ENCODE measurements around the gene HTRA3.

HTRA3 gene

DNA sequence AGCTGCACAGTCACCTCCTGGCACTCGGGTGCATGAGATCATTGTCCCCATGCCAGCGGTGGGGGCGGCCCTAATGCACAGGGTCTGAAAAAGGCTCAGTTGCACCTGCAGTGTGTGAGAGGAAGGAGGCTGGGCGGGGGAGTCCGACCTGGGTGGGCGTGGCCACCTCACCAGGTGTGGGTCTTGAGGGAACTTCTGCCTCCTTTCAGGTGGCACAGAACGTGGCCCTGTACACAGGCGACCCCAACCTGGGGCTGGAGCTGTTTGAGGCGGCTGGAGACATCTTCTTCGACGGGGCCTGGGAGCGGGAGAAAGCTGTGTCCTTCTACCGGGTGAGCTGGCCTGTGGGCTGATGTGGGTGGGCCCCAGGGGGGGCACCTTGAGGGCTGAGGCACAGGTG lies 34.3 kb upstream of the HTRA3 start:
- DNase-seq: peak; percentile 89

DNA sequence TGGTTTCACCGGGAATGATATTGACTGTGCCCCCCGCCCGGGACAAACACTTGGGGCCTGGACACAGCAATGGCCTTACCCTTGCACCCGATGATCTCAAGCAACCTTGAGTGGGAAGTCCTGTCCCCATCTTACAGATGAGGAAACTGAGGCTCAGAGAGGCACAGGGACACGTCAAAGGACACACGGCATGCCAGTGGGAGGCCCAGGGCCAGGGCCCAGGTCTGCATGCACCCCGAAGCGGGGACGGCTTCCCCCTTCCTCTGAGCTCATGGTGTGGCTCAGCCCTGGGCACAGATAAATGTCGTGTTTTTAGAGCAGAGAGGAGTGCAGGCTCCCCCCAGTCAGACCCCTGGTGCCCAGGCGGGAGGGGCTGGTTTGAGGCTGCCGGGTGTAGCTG lies 33.9 kb upstream of the HTRA3 start:
- no peak for DNase-seq

DNA sequence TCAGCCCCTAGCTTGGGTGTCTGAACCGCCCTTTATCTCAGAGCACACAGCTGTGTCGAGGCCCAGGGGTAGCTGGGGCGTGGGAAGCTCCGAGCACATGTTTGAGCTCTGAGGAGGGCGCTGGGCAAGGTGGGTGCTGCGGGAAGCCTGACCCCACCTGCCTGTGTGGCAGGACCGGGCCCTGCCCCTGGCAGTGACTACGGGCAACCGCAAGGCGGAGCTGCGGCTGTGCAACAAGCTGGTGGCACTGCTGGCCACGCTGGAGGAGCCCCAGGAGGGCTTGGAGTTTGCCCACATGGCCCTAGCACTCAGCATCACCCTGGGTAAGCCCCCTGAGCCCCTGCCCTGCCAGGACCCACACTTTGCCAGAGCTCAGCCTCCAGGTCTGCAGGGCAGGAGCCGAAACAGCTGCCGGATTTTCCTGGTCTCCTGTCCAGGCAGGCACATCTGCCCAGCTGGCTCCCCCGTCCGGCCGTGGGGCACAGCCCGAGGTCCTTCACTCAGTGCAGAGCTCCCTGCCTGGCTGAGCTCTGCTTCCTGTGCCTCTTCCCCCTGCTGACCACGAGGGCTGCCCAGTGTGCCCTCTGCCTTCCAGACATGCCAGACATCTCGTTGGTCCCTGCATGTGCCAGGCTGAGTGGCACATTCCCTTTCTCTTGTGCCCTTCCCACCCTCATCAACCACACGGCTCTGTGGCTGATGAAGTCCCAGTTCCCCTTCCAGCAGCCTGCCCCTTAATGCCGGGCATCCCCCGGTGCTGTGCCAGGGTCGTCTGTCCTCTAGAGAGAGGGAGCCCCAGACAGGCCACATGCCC lies 33.2 kb upstream of the HTRA3 start:
- no peak for DNase-seq

DNA sequence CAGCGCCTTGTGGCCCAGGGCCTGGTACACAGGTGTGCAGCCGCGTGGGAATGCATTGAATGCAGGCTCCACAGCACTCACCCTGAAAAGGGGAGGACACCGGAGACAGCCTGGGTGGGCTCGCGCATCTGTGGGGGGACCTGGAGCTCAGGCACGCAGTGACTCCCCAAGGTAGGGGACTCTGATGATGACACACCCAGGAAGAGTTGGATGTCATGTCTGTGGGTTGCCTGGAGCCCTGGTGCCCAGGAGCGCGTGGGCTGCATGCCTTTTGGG lies 32.7 kb upstream of the HTRA3 start:
- peak; percentile 26 for DNase-seq

DNA sequence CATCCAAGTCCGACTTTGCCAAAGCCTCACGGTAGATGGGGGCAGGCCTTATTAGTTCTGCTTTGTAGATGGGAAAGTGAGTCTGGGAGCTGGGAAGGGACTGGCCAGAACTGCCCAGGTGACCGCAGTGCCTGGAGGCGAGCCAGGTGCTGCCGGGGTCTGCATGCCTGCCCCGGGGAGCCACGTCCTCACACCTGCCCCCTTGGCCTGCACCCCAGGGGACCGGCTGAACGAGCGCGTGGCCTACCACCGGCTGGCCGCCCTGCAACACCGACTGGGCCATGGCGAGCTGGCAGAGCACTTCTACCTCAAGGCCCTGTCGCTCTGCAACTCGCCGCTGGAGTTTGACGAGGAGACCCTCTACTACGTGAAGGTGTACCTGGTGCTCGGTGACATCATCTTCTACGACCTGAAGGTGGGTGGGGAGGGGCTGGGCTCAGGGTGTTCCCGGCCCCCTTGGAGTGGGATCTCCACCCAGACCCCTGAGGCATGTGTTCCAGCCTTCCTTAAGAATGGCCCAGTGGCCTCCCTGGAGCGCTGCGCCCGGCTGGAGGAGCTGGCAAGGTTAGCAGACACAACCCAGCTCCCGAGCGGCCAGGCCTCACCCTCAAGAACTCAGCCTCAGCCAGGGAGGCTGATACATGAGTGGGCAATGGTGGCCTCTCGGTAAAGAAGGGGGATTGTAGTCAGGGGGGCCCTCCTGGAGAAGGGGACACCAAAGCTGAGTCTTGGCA lies 32.1 kb upstream of the HTRA3 start:
- no peak for DNase-seq

DNA sequence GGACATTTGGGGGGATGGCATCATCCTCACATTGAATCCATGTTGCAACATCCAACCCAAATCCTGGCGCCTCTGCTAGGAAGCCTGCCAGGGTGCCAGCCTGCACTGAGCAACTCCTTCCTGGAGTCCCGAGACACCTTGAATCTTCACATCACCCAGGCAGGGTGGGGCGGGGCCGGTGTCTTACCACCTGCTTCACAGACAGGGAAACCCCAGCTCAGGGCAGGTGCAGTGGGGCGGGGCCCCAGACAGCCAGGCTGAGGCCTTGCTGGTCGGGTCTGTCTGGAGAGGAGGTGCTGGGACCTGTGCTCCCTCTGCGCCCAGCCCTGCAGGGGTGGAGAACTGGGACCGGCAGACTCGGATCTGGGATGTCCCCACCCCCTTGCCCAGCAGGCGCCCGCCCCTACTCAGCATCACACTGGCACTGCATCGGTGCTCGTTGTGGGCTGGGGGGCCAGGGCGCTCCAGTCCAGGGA lies 31.5 kb upstream of the HTRA3 start:
- DNase-seq: peak; percentile 89

DNA sequence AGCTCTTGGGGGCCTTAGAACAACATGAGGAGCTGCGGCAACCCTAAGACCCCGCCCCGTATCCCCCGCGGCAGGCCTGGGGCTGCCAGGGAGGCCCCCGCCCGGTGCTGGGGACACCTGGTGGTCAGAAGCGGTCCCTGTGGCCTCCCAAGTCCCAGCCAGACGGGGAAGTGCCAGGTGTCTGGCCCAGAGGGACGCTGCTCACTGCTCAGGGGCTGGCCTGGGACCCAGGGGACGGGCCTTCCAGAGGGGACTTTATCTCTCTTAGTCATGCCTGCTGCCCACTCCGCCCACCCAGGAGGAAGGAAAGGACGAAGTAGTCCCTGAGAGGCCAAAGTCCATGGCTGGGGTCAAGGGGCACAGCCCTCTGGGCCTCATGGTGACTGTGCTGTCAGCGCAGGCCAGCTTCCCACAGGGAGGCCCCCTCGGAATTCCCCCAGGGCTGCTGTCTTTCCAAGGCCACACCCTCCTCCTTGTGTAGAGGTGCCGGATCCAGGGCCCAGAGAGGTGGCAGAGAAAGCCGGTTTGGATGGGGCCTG lies 31.0 kb upstream of the HTRA3 start:
- DNase-seq: peak; percentile 40

DNA sequence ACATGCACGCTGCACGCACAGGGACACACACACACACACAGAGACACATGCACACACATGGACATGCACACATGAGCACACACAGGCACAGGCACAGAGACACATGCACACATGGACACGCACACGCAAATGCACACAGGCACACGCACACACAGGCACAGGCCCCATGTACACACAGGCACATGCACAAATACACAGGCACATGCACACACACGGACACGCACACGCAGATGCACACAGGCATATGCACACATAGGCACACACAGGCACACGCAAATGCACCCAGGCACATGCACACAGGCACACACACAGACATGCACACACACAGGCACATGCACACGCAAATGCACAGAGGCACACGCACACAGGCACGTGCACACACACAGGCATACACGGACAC lies 30.3 kb upstream of the HTRA3 start:
- DNase-seq: no peak

DNA sequence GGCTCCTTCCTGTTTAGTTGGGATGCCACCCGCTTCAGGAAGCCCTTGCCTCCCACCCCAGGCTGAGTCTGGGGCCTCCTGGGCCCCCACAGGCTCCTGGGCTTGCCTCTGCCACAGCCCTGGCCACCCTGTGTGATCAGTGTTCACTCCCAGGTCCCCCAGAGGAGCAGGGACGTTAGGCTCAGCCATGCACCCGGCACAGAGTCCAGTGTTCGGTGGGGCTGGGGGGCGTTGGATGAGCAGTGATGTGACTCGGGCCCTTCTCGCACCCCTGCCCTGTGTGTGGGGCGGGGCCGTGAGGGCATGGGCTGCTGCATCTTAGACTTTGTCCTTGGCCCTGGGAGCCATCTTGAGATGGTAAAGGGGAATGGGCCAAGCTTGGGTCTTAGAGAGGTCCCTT lies 29.9 kb upstream of the HTRA3 start:
- DNase-seq: no peak

DNA sequence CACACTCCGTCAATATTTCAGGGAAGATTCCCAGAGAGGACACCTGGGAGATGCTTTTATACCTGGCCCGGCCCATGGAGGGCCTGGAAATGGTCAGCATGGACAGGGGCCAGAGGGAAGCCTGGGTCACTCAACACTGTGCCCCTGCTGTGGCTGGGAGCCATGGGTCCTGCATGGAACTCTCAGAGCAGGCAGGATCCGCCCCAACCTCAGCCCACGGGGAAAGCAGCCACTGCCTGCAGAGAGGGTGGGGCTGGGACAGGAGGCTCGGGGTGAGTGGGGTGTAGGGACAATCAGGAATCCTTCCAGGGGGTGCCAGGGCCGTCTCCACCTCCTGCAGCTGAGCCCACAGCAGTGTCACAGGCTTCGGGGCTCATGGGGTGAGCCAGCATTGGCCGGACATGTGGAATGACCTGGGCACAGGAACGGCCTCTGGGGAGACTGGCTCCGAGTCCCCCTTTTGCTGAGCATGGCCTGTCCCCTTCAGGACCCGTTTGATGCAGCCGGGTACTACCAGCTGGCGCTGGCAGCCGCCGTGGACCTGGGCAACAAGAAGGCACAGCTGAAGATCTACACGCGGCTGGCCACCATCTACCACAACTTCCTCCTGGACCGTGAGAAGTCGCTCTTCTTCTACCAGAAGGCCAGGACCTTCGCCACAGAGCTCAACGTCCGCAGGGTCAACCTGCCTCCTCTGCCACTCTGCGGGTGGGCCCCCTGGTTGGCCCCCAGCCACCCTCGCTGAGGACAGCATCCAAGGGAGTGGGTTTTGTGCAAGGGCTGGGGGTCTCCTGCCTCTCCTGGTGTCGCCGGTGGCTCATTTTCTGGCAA lies 29.1 kb upstream of the HTRA3 start:
- DNase-seq: no peak

DNA sequence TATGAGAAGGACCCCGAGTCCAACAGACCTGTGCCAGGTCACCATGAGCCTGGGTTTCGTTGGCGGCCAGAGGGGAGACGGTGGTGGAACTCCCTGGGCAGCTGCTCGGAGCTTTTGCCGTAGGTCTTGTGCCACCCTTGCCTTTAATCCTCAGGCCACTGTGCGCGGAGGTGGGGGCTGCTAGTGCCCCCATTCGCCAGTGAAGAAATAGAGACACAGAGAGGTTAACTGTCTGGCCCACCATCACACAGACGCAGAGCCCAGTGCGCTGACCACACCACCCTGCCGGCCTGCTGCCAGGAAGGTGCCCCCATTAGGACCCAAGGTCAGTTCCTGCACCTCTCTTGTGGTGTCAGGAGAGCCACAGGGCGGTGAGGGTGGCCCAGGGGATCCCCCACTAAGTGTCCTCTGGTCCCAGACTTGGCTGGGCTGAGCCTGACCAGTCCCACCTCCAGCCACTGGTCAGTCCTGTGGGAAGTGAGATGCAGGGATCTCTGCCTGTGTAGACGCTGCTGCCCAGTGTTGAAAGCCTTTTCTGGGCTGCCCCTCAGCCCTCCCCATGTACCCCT lies 28.3 kb upstream of the HTRA3 start:
- DNase-seq: no peak

DNA sequence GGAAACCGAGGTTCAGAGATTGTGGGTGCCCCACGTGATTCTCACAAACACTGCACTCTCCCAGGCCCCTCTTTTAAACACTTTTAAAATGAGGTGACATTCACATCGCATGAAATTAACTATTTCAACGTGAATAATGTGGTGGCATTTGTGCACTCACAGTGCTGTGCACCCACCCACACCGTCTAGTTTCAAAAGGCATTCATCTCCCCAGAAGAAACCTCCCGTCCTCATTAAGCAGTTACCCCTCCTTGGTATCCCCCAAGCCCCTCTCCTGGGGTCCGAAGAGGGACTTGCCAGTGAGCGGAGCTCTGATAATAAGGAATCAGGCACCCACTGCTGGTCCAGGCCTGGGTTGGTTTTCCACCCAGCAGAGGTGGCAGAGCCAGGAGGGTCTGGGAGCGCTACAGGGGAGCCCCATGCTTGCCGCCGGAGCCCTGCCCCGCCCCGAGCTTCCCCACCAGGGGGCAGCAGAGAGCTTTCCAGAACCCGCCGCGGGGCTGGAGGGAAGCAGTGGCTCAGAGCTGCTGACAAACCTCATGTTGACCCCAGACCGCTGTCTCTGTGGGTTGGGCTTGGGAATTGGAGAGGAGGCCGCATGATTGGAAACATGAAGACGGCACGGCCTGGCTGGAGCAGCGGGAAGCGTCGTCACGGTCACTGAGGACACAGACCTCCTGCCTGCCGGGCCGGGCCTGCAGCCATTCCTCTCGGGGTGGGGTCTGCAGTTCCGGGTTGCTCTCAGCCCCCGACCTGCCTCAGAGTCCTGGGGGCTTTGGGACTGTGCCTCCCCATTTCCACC lies 27.5 kb upstream of the HTRA3 start:
- peak; percentile 69 for DNase-seq

DNA sequence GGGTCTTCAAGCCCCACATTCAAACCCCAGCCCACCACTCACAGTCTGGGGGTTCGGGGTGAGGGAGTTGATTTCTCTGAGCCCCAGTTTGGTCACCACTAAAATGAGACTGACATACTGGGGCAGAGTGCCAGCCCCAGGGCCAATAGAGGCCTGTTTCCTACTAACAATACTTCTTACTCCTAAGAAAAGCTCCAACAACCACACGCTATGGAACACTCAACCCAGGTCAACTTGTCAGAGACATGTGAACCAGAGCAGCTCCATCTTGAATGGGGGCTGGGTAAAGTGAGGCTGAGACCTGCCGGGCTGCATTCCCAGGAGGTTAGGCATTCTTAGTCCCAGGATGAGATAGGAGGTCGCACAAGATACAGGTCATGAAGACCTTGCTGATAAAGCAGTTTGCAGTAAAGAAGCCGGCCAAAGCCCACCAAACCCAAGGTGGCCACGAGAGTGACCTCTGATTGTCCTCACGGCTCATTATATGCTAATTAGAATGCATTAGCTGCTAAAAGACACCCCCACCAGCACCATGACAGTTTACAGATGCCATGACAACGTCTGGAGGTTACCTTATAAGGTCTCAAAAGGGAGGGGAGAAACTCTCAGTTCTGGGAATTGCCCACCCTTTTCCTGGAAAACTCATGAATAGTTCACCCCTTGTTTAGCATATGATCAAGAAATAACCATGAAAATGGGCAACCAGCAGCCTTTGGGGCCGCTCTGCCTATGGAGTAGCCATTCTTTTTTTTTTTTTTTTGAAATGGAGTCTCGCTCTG lies 26.6 kb upstream of the HTRA3 start:
- no peak for DNase-seq

DNA sequence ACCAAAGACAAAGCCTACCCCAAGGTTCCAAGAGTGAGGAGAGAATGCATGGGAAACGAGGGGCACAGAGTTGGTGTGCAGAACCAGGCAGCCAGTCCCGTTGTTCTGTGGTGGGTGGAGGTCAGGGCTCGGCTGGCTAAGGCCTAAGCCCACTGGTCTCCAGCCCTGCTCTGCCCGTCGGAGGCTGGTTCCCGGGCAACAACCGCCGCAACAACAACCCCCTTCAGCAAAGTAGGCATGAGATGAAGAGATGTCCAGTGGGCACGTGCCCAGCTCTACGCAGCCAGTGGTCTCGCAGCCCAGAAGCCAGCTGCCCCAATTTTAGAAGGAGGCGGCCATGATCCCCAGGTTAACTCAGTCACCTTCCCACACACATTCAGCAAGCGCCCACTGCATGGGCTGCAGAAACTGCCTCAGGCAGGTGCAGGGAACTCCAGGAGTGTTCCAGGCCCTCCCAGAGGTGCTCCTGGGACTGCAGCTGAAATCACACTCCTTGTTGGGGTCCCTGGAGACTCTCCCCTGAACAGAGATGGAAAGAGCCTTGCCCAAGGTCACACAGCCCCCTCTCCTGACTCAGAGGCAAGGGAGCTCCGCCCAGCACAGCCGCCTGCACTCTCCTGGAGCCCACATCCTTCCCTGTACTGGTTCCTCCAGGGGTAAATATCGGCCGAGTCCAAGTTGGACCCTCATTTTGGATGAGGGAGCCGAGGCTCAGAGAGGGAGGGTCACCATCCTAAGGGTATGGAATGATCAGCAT lies 25.4 kb upstream of the HTRA3 start:
- DNase-seq: no peak

DNA sequence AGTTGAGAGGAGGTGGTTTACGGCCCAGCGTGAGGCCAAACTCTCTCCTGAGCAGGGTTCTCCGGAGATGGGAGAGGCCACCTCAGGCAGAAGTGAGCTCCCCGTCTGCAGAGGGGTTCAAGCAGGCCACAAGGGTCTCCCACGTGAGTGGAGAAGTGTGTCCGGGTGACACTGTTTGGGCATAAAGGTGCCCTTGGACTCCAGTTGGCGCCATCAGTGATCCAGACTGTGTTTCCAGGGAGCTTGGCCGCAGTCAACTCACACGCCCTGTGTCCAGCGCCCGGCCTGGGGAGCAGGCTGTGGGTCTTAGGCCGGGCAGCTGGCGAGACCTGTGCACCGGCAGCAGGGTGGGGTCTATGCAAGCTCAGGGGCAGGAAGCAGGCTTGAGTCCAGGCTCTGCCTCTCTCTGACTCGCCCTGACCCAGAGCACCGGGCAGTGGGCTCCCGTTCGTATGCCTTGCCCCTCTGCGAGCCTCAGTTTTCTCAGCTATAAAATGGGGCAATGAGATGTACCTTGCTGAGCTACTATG lies 24.6 kb upstream of the HTRA3 start:
- DNase-seq: no peak

DNA sequence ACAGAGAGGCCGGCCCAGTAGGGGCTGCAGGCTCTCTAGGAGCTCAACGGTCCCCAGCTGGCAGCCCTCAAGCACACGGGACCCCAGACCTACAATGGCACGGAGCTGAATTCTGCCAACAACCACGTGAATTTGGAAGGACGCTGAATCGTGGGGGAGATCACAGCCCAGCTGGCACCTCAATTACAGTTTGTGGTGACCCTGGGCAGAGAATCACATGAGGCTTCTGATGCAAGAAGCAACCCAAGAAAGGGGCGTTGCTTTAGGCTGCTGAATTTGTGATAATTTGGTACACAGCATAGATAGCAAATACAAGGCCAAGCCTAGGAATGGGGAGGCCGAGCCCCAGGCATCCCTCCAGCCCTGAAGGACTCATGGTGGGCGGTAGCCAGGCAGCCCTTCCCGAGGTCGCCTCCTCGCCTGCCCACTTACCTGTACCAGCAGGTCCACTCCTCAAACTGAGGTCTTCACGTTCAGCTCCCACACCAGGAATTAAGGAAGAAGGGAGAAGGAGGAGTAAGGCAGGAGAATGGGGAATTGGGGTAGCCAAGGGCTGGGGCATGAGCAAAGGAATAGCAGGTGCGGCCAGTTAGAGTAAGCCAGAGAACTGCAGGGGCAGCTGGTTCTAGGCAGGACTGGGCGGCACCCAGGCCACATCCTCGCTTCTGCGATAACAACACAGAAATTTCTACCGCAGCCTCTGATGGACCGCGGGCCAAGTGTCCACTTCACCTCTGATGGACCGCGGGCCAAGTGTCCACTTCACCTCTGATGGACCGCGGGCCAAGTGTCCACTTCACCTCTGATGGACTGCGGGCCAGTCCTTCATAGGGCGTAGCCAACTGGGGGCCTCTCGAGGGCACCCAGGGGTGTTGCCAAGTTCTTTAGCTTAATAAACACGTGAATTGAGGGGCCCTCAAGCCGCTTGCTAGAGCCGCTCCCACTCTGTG lies 23.4 kb upstream of the HTRA3 start:
- DNase-seq: no peak

DNA sequence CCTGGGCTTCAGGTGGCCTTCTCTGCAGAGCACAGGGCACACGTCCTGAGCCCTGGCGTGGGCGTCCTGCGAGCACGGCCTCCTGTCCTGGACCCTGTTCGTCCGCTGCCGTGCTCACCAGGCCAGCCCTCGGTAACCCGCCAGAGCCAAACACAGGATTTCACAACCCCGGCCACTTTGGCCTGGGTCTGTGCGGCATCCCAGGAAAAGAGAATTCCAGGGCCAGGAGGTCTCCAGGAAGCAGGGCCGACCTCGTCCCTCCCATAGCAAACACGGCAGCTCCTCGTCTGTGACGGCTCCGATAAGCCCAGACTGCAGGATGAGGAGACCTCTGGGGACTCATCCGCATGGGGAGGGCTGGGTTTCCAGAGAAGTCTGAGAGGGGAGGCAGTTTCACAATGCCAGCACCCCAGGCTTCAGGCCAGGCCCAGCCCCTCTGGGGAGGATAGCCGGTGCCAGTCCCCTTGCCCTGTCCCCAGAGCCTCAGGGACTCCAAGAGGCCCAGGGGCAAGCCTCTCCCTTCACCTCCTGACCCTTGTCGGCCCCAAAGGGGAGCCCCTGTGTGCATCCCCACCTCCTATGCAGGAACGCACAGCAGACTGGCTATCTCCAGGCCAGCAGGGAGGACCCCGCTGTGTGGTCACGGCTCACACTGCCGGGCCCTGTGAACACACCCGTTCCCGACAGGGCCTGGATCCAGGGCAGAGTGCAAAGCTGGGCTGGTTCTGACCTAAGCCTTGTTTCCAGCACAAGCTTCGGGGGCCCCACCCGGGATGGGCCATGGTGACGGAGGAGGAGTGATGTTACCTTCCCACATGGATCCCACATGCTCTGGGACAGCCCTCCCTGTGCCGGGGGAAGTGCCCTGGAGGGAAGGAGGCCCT lies 22.3 kb upstream of the HTRA3 start:
- no peak for DNase-seq

DNA sequence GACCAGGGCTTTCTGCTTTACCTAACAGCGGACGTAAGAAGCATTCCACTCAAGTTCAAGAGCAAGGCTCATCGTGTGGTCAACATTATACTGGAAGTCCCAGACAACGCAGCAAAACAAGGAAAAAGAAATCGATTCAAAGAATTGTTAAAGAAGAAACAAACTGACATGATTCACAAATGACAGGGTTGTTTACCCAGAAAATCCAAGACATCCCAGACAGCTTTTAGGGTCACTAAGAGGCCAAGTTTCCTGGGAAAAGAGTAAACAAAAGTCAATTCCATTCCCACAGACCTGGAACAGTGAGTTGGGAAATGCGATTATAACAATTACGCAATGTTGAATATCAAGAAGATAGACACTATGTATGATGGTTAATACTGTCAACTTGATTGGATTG lies 21.5 kb upstream of the HTRA3 start:
- no peak for DNase-seq

Measured in RPMI8226 (cell line).